ENCODE results near the gene GCH1. TPM values are rescaled to one million over a fixed set of nuclear protein-coding genes. Genes with fewer than 3 reads are reported as not detected.
A peak's percentile ranks its signal among the peaks of the same experiment; 100 is the strongest.
"Not testable (repeated sequence)": the region's sequence is repeated elsewhere in the genome, so short reads cannot be mapped to it uniquely, and the experiment has no call there.

Gene GCH1
- total RNA-seq, 1 donor from 2014 or later = 3.6 TPM

DNA sequence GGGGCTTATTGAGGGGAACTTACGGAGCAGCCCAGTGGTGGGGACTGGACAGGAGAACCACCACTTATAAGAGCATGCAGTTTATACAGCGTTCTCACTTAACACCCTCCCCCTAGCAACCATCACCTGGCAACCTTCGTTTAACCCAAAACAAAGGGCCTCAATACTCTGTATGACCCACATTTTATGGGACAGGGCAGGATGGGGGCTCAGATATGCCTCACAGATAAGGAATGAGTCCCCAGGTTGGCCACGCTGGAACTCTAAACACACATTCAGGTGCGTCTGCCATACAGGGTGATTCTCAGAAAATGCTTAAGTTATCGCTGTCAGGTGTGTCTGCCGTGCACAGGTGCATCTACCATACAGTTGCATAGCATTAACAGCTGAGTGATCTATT, 99.2 kb downstream of the GCH1 start:
- no peak overlapping the region for H3K9ac ChIP-seq (ENCODE audit: low read length)
- H3K79me2 ChIP-seq (ENCODE audit: insufficient read depth, low read length) = no peaks in the 10 kb centered on the region
- no peak for FAIRE-seq
- no peak overlapping the region for H3K4me3 ChIP-seq (ENCODE audit: insufficient read depth, low read depth, low read length)
- peaks cover 4% of the 10 kb centered on the region for H3K36me3 Mint-ChIP-seq (ENCODE audit: low read depth, unreplicated experiment)
- H2AFZ ChIP-seq (ENCODE audit: low read depth, low read length) = no peak overlapping the region
- no peaks in the 10 kb centered on the region for H3K36me3 ChIP-seq (ENCODE audit: insufficient read depth, low read length)
- H3K4me2 ChIP-seq (ENCODE audit: low read length) = no peak overlapping the region
- no peak overlapping the region for H3K27ac Mint-ChIP-seq (ENCODE audit: unreplicated experiment)
- H3K4me3 Mint-ChIP-seq (ENCODE audit: unreplicated experiment) = no peak overlapping the region
- no peaks in the 10 kb centered on the region for H3K27me3 ChIP-seq (ENCODE audit: insufficient read depth, low read length)
- TF ChIP-seq, protein P1, sequence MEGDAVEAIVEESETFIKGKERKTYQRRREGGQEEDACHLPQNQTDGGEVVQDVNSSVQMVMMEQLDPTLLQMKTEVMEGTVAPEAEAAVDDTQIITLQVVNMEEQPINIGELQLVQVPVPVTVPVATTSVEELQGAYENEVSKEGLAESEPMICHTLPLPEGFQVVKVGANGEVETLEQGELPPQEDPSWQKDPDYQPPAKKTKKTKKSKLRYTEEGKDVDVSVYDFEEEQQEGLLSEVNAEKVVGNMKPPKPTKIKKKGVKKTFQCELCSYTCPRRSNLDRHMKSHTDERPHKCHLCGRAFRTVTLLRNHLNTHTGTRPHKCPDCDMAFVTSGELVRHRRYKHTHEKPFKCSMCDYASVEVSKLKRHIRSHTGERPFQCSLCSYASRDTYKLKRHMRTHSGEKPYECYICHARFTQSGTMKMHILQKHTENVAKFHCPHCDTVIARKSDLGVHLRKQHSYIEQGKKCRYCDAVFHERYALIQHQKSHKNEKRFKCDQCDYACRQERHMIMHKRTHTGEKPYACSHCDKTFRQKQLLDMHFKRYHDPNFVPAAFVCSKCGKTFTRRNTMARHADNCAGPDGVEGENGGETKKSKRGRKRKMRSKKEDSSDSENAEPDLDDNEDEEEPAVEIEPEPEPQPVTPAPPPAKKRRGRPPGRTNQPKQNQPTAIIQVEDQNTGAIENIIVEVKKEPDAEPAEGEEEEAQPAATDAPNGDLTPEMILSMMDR (IDR thresholded peaks at IDR 0.05; ENCODE audit: insufficient read depth, low read depth, low read length) = no peak
- no peak for TF ChIP-seq EZH2 (IDR thresholded peaks at IDR 0.05; ENCODE audit: insufficient read depth, low read length)
- H3K9me3 Mint-ChIP-seq (ENCODE audit: unreplicated experiment) = peaks cover 11% of the 10 kb centered on the region
- H3K27ac ChIP-seq (ENCODE audit: low read depth, low read length) = no peak overlapping the region
- DNase-seq (ENCODE audit: low read depth) = no peak
- peaks cover 4% of the 10 kb centered on the region for H3K4me1 ChIP-seq (ENCODE audit: insufficient read depth, low read length)
- no peaks in the 10 kb centered on the region for H3K4me1 Mint-ChIP-seq (ENCODE audit: low read depth, unreplicated experiment)
- H3K9me3 ChIP-seq (ENCODE audit: insufficient read depth, low read depth, low read length) = no peaks in the 10 kb centered on the region
- peaks cover 25% of the 10 kb centered on the region for H3K27me3 Mint-ChIP-seq (ENCODE audit: low read depth, unreplicated experiment)
- H4K20me1 ChIP-seq (ENCODE audit: insufficient read depth, low read length) = no peaks in the 10 kb centered on the region

DNA sequence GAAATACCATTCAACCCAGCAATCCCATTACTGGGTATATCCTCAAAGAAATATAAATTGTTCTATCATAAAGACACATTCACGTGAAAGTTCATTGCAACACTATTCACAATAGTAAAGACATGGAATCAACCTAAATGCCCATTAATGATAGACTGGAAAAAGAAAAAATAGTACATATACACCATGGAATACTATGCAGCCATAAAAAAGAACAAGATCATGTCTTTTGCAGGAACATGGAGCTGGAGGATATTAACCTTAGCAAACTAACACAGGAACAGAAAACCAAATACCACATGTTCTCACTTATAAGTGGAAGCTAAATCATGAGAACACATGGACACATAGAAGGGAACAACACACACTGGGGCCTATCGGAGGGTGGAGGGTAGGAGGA, 101.1 kb downstream of the GCH1 start:
- Mint-ChIP-seq H3K4me3 (ENCODE audit: unreplicated experiment) (peak overlapping the region; percentile 66), H3K9me3 (ENCODE audit: unreplicated experiment) (peaks cover 11% of the 10 kb centered on the region)

DNA sequence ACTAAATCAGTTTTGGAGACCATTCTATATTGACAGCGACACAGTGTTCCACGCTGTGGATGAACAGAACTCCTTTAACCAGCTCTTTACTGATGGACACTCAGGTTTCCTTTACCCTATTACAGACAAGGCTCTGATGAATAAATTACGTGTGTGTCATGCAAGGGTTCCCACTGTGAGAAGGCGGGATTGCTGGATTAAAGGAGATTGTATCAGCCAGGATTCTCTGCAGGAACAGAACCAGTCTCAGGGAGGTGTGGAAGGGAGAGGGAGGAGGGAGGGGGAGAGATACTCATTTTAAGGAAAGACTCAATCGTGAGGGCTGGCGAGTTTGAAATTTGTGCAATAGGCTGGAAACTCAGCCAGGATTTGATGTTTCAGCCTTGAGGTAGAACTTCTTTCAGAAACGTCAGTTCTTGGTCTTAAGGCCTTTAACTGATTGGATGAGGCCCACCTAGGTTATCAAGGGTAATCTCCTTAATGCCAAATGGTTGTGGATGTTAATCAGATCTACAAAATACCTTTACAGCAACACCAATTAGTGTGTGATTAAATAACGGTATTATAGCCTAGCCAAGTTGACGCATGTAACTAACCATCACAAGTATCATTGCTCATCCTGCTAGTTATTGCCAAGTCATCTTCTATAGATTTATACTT, 104.0 kb downstream of the GCH1 start:
- peaks cover 5% of the 10 kb centered on the region for H3K27me3 Mint-ChIP-seq (ENCODE audit: low read depth, unreplicated experiment)
- Histone ChIP-seq H3K36me3 (ENCODE audit: insufficient read depth, low read length) (no peaks in the 10 kb centered on the region), H3K4me2 (ENCODE audit: low read length) (no peak overlapping the region), H3K9ac (ENCODE audit: low read length) (no peak overlapping the region), H2AFZ (ENCODE audit: low read depth, low read length) (no peak overlapping the region), H3K9me3 (ENCODE audit: insufficient read depth, low read depth, low read length) (peaks cover 10% of the 10 kb centered on the region), H3K27ac (ENCODE audit: low read depth, low read length) (no peak overlapping the region), H4K20me1 (ENCODE audit: insufficient read depth, low read length) (no peaks in the 10 kb centered on the region), H3K27me3 (ENCODE audit: insufficient read depth, low read length) (no peaks in the 10 kb centered on the region), H3K4me3 (ENCODE audit: insufficient read depth, low read depth, low read length) (no peak overlapping the region), H3K4me1 (ENCODE audit: insufficient read depth, low read length) (peaks cover 7% of the 10 kb centered on the region), H3K79me2 (ENCODE audit: insufficient read depth, low read length) (no peaks in the 10 kb centered on the region)
- H3K4me3 Mint-ChIP-seq (ENCODE audit: unreplicated experiment) = no peak overlapping the region
- peak; percentile 9 for FAIRE-seq
- no peak for TF ChIP-seq EZH2 (IDR thresholded peaks at IDR 0.05; ENCODE audit: insufficient read depth, low read length)
- TF ChIP-seq, protein P1 (IDR thresholded peaks at IDR 0.05; ENCODE audit: insufficient read depth, low read depth, low read length) = no peak
- no peak for DNase-seq (ENCODE audit: low read depth)
- peaks cover 11% of the 10 kb centered on the region for H3K36me3 Mint-ChIP-seq (ENCODE audit: low read depth, unreplicated experiment)
- no peak overlapping the region for H3K27ac Mint-ChIP-seq (ENCODE audit: unreplicated experiment)
- H3K4me1 Mint-ChIP-seq (ENCODE audit: low read depth, unreplicated experiment) = peaks cover 8% of the 10 kb centered on the region
- peaks cover 15% of the 10 kb centered on the region for H3K9me3 Mint-ChIP-seq (ENCODE audit: unreplicated experiment)

More for the DNA sequence above, 101.1 kb downstream of the GCH1 start:
- FAIRE-seq; H3K79me2 ChIP-seq (ENCODE audit: insufficient read depth, low read length); H4K20me1 ChIP-seq (ENCODE audit: insufficient read depth, low read length); H3K27ac Mint-ChIP-seq (ENCODE audit: unreplicated experiment); H3K9ac ChIP-seq (ENCODE audit: low read length); H3K36me3 Mint-ChIP-seq (ENCODE audit: low read depth, unreplicated experiment); H3K4me3 ChIP-seq (ENCODE audit: insufficient read depth, low read depth, low read length); H3K4me1 Mint-ChIP-seq (ENCODE audit: low read depth, unreplicated experiment); H2AFZ ChIP-seq (ENCODE audit: low read depth, low read length); DNase-seq (ENCODE audit: low read depth); H3K36me3 ChIP-seq (ENCODE audit: insufficient read depth, low read length); H3K27ac ChIP-seq (ENCODE audit: low read depth, low read length); H3K4me2 ChIP-seq (ENCODE audit: low read length); H3K27me3 ChIP-seq (ENCODE audit: insufficient read depth, low read length); H3K9me3 ChIP-seq (ENCODE audit: insufficient read depth, low read depth, low read length): not testable (repeated sequence)
- peaks cover 19% of the 10 kb centered on the region for H3K27me3 Mint-ChIP-seq (ENCODE audit: low read depth, unreplicated experiment)
- H3K4me1 ChIP-seq (ENCODE audit: insufficient read depth, low read length) = peaks cover 11% of the 10 kb centered on the region
